HG02870 (cell line): Measurements from ENCODE around the gene SMU1.

Experiments
- ATAC-seq: cut with Tn5 transposase; IDR thresholded peaks from one replicate; pipeline ENCODE4 v1.9.1; 2021; ENCODE audit warnings: mild to moderate bottlenecking, moderate library complexity; ENCODE audit not compliant: unreplicated experiment

The SMU1 gene

DNA sequence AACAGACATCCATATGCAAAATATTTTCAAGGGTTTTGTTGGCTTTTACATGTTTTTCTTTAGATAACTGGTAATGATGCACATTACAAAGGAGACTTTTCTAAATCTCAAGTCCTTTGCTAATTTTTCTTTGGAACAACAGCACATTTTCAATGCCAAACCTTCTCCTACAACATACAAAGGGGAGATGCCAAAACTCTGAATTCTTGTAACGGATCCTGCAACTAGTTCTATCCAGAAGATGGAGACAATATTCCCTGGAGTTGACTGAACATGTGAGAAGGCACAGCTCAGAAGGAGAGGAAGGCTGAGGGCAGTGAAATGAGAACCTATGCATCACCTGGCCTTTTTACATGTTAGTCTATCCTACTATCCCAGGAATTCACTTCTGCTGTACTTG, 30.4 kb downstream of the SMU1 start:
- no peak for ATAC-seq

DNA sequence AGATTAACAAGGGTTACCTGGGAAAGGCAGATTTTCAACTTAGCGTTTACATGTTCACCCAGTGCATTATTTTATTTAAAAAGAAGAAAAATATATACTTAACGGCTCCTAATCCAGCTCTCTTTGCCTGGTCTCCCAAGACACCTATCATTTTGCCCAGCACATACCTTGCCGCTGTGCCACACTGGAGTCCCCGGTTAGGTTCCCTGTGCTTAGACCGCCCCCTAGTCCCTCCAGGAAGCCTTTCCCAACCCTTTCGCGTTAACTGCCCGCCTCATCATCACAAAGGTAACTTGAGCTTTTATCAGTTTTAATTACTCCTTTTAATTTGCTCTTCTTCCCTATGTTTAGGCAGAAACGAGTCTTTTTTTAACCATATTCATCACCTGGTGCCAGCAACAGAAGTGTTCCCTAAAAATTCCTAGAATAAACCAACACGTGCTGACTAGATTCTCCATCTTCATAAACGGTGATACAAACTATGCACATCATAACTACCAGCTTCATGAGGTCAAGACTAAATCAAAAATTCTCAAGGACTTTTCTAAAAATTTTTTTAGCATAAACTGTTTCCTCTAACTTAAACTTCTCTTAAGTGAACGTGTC, 31.7 kb downstream of the SMU1 start:
- no peak for ATAC-seq

DNA sequence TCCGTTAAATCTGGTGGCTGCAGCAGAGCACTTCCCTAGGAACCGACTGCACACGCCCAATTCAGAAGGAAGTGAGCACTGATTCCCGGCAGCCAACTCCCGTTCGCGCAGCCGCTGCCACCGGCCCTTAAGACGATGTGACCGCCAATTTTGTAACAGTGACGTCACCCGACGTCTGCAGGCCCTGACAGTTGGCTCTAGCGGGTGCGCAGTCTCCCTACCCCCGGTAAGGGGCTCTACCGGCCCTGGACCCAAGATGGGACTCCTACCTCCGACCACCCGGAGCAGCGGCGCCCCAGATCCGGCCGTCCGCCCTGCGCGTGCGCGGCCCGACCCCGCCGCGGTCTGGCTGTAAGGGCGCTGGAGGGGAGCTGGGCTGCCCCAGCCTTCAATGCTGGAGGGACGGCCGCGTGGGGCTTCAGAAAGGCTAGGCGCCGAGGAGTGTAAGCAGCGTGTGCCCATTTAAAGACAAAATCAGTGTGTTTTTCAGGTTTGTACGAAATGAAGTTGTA, 32.3 kb downstream of the SMU1 start:
- ATAC-seq: peak; percentile 74

DNA sequence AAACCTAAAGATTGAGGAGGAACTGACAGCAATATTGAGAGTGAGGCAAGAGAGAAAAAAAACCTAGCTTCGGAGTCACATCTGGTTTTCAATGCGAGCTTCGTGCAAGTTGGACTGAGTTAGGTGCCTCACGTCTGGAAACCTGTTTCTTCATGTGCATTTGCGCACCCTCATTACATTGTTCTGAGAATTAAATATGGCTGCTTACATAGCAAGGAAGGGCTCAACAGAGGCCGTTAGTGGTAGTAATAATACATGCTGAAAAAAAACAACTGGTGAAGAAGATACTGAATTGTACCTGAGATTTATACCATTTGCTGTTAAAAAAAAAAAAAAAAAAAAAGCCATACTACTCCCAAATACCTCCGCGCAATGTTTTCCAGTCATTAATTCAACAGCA, 32.8 kb downstream of the SMU1 start:
- no peak for ATAC-seq

DNA sequence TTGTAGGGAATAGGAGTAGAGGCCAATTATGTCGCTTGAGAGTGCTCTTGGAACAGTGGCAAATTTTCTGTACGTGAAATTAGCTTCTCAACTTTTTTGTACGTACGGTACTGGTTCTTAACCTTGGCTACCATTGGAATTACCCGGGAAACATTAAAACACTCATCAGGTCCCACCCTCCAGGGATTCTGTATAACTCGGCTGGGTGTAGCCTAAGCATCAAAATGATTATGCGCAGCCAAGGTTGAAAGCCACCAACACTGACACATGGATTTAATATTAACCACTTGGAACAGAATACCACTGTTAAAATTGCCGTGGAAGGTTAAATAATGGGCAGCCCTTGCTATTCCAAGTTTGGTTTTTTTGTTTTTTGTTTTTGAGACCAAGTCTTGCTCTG, 34.0 kb downstream of the SMU1 start:
- ATAC-seq: no peak

DNA sequence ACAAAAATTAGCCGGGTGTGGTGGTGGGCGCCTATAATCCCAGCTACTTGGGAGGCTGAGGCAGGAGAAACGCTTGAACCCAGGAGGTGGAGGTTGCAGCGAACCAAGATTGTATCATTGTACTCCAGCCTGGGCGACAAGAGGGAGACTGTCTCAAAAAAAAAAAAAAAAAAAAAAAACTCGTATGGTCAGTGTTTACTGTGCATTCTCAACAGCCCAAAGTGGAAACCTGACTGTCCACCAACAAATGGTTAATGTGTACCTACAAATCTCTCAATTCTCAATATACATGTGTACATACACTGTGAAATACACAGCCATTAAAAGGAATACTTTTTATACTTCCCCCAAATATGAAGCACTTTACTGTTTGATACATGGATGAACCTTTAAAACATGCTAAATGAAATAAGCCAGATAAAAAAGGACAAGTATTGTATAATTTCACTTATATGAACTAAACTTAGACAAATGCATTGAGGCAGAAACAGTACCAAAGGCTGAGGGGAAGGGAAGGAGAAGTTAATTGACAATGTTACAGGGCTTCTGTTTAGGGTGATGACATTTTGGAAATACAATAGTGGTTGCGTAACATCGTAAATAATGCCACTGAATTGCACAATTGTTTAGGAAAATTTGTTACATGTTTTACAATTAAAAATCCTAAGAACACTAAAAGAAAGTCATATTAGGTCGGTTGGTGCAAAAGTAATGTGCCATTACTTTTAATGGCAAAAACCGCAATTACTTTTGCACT, 34.9 kb downstream of the SMU1 start:
- no peak for ATAC-seq

DNA sequence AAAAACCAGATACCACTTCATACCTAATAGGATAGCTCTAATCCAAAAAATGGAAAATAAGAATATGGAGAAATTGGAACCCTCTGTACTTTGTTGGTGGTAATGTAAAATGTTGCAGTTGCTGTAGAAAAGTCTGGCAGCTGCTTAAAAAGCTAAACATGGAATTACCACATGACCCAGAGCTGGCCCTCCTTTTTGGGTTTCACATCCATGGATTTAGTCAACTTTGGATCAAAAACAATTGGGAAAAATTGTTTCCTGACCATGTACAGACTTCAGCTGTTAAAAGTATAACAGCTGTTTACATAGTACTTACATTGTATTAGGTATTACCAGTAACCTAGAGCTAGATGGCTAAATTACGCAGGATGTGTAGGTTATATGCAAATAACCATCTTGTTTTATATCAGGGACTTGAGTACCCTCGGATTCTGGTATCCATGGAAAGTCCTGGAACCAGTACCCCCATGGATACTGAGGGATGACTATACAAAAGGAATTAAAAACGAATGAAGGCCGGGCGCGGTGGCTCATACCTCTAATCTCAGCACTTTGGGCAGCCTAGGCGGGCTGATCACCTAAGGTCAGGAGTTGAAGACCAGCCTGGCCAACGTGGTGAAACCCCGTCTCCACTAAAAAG, 35.6 kb downstream of the SMU1 start:
- ATAC-seq: no peak

DNA sequence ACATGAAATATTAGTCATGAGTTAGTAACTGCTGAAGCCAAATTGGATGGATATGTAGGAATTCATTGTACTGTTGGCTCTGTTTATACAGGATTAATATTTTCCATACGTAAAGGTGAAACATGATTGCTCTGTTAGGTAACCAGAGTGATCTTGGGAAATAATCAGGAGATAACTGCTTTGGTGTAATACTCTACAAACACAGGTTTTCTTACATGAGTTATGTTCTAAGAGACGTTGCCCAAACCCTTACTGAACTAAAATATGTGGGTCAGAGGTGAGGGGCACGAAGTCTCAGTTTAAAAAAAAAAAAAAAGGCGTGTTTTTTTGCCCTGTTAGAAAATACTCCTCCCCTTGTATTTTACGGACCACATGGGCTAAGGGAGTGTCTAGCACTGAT, 43.6 kb downstream of the SMU1 start:
- no peak for ATAC-seq

DNA sequence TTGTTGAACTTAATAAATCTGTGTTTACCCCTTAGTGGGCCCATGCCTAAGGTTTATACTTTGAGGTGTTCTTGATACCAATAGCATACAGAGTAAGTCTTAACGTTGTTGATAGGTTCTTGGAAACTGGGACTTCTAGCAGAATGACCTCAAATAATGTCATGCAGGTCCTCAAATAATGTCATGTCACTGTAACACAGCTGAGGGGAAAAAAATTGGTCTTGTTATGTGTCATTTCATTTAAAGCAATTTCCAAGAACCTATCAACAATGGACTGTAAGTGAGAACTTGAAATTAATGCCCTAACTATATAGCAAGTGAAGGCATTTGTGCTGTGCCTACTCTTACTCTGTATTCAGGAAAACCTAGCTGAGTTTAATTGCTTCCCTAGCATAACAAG, 44.2 kb downstream of the SMU1 start:
- ATAC-seq: no peak

DNA sequence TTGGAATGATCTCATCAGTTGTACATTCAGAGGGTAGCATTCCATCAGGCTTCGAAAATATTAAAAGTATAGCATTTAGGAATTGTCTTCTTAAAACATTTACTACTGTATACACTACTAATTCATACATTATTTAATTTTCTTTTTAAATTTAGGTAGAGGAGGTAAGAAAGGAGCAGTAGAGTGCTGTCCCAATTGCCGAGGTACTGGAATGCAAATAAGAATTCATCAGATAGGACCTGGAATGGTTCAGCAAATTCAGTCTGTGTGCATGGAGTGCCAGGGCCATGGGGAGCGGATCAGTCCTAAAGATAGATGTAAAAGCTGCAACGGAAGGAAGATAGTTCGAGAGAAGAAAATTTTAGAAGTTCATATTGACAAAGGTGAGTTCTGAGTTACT, 46.2 kb downstream of the SMU1 start:
- no peak for ATAC-seq

DNA sequence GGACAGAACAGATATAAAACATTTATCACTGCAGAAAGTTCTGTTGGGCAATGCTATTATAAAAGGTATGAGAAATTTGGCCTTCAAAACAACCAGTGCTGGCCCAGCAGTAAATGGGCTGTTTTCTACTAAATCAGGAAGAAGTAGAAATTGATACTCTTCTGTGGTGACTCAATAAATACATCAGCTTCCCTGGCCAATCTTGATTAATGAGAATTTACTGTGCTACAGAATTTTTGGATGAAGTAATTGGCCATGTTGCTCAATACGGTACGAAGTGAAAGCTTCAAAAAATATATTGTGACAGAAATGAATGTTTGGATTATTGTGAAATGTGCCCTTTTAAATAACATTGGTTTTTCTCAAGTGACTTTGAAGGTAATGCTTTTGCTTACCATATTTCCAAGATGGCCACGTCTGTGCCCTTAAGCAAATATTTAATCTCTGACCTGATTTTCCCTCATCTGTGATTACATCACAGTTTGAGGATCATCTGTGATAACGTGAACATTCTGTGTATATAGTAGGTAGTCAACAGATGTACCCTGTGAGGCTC, 47.2 kb downstream of the SMU1 start:
- ATAC-seq: no peak

DNA sequence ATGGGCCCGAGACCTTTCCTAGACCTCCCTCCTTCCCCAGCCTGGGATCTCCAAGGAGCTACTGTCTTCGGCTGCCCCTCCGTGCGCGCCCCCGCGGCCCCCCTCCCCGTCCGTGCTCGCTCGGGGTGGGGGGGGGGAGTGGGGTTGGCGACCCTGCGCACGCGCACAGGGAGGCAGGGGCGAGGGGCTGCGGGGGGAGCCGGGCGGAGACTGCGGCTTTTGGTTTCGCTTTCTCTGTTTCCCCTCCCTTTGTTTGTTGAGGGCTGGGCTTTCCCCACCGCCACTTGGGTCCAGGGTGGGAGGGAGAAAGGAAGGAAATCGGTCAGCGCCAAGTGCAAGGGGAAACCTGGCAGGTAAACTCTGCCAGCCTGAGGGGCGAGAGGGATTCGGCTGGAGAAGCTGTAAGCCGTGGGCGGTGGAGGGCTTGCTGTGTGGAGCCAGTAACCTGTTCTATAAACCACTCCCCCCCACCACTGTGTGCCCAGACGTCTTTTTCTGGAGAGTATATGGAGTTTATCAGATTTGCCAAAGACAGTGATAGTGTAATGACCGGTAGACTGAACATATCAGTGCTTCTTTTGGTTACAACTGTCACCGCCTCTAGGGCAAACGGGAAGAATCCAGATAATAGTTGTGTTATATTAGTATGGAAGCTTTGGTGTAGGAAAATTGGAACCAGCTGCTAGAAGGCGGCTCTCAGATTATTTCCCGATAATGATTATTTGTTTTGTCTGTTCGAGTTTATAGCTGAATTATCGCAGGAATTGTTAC, 50.7 kb downstream of the SMU1 start:
- peak; percentile 36 for ATAC-seq

DNA sequence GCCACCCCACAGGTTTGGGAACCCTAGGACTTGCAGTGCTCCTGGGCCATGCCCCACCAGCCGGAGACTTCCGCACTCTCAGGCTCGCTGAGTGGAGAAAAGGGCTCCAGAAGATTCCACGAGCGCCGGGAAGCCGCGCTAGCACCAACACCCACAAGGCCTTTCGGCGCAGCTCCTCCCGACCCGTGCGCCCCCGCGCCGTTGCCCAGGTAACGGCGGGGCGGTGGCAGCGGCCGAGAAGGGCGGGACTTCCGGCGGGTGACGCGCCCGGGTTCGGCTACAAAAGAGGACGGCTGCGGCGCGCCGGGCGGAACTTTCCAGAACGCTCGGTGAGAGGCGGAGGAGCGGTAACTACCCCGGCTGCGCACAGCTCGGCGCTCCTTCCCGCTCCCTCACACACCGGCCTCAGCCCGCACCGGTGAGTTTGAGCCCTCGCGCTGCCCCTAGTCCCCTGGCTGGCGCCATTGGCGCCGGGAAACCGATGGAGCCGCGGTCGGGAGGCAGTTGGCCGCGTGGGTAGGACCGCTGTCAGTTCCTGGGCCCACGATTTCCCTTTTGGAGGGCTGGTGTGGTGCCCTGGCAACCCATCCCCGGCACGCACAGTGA, 51.4 kb downstream of the SMU1 start, which contains the start of gene DNAJA1:
DNAJA1 (plus strand) TSS at position 308 of the 606 bp plus-strand sequence. CDS start 1,212 bp downstream, outside the sequence.
- peak; percentile 87 for ATAC-seq

DNA sequence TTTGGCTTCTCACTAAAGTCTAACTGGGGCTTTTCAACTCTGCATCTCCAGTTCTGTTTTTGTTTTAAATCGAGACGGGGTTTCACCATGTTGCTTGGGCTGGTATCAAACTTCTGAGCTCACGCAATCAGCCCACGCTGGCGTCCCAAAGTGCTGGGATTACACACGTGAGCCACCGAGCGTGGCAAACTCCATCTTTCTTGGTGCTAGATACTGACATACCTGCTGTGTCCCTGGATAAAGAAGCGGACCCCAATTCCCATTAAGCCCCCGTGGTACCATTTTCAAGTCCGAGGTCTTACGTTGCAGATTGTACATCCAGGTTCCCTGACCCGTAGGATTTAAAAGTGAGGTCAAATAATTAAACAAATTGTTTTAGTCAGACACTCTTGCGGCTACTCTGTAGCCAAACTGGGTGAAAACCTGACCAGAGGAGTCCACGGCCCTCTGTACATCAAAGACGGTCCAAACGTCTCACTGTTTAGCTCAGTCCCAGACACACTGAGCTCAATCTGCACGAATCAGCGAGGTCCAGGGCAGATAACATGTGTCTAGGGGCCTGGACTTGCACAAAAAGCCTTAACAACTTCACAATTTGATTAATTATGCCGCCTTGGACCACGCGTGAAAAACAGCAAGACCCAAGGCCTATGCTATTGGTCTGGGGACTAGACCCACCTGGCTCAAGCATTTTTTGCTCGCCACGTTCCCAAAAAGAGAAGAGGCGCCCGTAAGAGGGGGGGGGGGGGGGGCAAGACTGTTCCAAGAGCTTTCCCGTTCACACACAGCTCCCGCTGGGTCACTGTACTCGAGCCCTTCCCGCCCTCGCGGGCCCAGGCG, 52.1 kb downstream of the SMU1 start:
- ATAC-seq: peak; percentile 0

DNA sequence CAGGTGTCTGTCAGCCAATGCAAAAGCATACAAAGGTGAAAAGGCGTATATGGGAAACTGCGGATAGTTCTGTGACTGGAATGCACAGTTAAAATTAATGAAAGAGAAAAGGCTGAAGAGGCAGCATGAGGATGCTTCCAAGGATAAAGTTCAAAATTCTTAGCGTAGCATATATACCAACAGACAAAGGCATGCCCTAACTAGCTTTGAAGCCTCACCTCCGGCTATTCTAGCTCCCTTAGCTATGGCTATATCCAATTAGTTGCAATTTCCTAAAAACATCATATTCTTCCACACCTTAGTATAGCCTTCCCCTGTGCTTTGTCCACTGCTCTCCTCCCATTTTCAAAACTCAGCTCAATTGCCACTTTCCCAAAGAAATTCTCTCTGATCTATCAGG, 52.8 kb downstream of the SMU1 start:
- no peak for ATAC-seq

DNA sequence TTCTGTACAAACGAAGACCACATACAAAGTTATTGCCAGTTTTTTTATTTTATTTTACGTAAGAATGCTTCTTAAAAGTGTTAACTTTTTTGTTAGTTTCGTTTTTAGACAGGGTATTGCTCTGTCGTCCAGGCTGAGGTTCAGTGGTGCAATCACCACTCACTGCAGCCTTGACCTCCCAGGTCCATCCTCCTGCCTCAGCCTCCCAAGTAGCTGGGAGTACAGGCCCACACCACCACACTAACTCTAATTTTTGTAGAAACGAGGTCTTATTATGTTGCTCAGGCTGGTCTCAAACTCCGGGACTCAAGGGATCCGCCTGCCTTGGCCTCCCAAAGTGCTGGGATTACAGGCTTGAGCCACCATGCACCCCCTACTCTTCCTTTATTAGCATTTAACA, 53.7 kb downstream of the SMU1 start:
- no peak for ATAC-seq

DNA sequence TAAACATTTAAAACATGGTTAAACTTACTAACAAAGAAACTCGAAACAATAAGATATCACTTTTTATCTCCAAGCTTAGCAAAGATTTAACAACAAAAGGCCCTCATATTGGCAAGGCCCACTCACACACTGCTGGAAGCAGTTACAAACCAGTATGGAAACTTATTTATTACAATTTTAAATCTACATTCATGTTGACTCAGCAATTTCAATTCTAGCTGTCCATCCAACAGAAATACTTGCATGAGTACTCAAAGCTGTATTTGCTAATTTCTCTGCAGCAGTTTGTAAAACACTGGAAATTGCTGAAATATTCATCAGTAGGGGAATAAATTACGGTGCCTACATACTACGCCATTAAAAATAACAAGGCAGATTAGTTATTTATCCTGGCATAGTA, 54.2 kb downstream of the SMU1 start:
- ATAC-seq: no peak

DNA sequence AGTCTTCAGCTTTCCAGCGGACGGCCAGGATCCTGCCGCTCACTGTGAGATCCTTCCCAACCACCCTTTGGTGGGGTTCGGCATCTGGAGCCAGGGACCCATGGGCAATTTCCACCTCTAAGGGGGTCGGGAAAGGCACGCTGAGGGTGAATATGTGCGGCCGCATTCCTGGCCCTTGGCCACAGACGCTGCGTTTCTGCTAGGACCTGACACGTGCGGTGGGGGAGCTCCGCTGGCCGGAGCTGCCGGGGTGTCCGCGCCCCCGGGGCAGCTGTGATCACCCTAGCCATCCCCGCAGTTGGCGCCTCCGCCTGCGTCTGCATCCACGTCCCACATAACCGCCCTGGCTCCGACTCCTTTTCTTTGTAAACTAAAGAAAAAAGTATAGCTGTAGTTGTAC, 56.7 kb downstream of the SMU1 start:
- ATAC-seq: no peak

DNA sequence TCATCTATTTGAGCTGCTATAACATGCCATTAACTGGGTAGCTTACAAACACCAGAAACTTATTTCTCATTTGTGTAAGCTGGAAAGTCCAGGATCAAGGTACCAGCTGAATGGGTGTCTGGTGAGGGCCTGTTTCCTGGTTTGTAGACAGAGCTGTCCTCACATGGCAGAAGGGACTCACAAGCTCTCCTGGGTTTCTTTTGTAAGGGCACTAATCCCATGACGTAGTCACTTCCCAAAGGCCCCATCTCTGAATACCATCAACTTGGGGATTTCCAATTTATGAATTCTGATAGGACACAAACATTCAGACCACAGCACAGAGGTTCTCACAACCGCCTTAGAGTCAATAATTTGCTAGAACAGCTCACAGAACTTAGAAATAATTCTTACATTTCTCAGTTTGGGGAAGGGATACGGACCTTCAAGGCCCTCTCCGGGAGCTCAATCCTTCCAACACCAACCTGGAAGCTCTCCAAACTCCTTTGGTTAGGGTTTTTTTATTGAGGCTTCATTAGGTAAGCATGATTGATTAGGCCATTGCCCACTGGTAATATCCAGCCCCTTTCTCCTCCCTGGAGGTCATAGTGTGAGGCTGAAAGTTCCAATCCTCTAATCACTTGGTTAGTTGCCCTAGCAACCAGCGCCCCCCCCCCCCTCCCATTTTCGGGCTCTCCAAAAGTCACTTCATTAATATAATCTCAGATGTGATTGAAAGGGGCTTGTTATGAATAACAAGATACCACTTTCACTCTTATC, 59.0 kb downstream of the SMU1 start:
- ATAC-seq: no peak
